ENCODE data around the gene RELL2.

GRCh38 chr5:141663506-141663905, 26.7 kb downstream of the RELL2 start:
- TF ChIP-seq, protein P1, sequence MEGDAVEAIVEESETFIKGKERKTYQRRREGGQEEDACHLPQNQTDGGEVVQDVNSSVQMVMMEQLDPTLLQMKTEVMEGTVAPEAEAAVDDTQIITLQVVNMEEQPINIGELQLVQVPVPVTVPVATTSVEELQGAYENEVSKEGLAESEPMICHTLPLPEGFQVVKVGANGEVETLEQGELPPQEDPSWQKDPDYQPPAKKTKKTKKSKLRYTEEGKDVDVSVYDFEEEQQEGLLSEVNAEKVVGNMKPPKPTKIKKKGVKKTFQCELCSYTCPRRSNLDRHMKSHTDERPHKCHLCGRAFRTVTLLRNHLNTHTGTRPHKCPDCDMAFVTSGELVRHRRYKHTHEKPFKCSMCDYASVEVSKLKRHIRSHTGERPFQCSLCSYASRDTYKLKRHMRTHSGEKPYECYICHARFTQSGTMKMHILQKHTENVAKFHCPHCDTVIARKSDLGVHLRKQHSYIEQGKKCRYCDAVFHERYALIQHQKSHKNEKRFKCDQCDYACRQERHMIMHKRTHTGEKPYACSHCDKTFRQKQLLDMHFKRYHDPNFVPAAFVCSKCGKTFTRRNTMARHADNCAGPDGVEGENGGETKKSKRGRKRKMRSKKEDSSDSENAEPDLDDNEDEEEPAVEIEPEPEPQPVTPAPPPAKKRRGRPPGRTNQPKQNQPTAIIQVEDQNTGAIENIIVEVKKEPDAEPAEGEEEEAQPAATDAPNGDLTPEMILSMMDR (IDR thresholded peaks at IDR 0.05), result no peak
- TF ChIP-seq POLR2A (IDR thresholded peaks at IDR 0.05), result no peak
